Activated T-cell treated with anti-CD3 and anti-CD28 coated beads, Interleukin-2, amount 50 U/mL, for 72 hours (primary cell): ENCODE results near the gene CLHC1. TPM values are rescaled to one million over a fixed set of nuclear protein-coding genes. Genes with fewer than 3 reads are reported as not detected.

Source experiments
- ATAC-seq, 2 donors: fragments of 150-1000 bp; cut with Tn5 transposase; replicated peaks in 1 of 2; 2 replicates each; pipeline ENCODE4 v1.10.0; 2021; ENCODE audit warnings: moderate library complexity in 2 of 2, mild to moderate bottlenecking in 1 of 2
- DNase-seq, 2 donors: peaks; one replicate each; pipeline ENCODE4 v3.0.0; 2021 to 2022; ENCODE audit warnings: mixed read lengths in 1 of 2
- H3K27ac Mint-ChIP-seq: one replicate; pipeline ENCODE4 v1.8.0; 2022; ENCODE audit warnings: mild to moderate bottlenecking, moderate library complexity, mixed read lengths
- H3K27me3 Mint-ChIP-seq: one replicate; pipeline ENCODE4 v1.8.0; 2022; ENCODE audit warnings: low read depth, mixed read lengths
- H3K36me3 Mint-ChIP-seq, 2 donors: one replicate each; pipeline ENCODE4 v1.8.0; 2022; ENCODE audit warnings: mixed read lengths in 2 of 2, mild to moderate bottlenecking in 1 of 2; ENCODE audit not compliant: insufficient read depth in 2 of 2
- H3K4me1 Mint-ChIP-seq: one replicate; pipeline ENCODE4 v1.8.0; 2022; ENCODE audit warnings: low read depth, mixed read lengths
- H3K4me3 Mint-ChIP-seq, 2 donors: one replicate each; pipeline ENCODE4 v1.8.0; 2022; ENCODE audit warnings: mild to moderate bottlenecking in 2 of 2, mixed read lengths in 2 of 2, moderate library complexity in 2 of 2
- H3K9me3 Mint-ChIP-seq, 2 donors: one replicate each; pipeline ENCODE4 v1.8.0; 2022; ENCODE audit warnings: mixed read lengths in 2 of 2
- total RNA-seq, 2 donors: library from RNA; stranded (reverse); gene quantifications; one replicate each; pipeline ENCODE4 v1.2.3, GENCODE V29; 2022

CLHC1 gene
- total RNA-seq, 2 donors from 2014 or later: 12.3 to 15.5 TPM

DNA sequence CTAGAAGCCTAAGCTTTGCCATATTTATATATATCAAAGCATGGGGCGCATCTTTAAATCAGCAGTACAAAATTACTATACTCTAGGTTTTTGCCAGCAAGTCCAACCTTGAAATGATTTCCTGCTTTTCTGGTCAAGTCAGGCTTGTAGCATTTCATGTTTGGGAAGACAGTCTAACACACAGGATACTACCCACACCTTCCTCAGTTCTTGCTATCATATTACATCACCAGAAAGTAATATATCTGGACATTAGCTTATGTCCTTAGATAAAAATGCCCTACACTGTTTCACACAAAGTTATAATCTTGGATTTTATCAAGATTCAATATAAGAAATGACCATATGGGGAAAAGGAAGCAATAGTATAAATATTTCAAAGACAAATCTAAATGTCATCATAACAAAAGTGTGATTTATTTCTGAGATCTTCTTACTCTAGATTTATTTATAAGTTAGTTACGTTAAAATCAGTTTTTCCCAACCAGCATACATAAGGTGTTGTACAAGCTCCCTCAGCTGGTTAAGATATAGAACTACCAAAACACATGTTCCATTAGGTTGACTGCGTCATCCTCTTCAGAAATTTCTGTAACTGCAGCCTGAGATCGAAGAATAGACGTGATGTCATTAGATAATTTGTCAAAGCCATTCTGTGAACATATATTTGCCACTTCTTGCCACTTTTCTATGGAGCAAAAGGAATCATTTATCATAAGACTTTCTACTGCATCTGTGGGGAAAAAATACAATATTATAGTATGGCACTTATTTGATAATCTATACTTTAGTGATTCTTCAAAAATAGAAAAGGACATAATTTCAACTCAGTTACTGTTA, 56.6 kb downstream of the CLHC1 start:
- Mint-ChIP-seq H3K9me3 (no peaks in the 10 kb centered on the region), H3K27ac (peak overlapping the region; percentile 60), H3K36me3 (no peaks in the 10 kb centered on the region), H3K4me3 (no peak overlapping the region), H3K27me3 (no peaks in the 10 kb centered on the region), H3K4me1 (peaks cover 6% of the 10 kb centered on the region)
- DNase-seq (no peak), ATAC-seq (peak; percentile 64 to 69)

DNA sequence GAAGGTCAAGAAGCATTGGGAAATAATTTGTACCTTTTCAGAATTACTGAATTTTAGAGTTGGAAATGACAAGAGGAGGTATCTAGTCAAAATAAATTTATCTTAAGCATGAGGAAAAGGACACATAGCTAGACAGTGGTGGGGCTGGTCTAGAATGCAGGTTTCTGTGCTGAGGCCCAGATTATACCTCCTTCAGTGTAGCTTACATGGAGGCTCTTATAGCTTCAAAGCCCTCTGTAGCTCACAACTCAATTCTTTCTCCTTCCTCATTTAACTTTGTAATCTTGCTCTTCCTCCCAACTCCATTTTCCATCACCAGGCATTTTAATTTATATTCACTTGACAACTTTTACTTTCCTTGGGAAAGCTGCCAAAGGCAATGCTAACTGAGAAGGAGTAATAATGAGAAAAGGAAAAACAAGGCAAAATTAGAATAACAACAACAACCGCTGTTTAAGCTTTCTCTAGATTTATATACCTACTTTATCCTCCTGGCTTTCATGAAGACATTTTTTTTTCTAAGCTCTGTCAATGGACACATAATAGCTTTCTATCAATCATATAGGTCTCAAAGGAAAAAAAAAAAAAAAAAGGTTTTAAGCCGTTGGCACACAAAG, 58.5 kb downstream of the CLHC1 start:
- DNase-seq (no peak), ATAC-seq (no peak)
- no peaks in the 10 kb centered on the region for H3K9me3 Mint-ChIP-seq
- H3K4me1 Mint-ChIP-seq: peaks cover 6% of the 10 kb centered on the region
- H3K4me3 Mint-ChIP-seq: no peak overlapping the region
- no peaks in the 10 kb centered on the region for H3K27me3 Mint-ChIP-seq
- no peak overlapping the region for H3K27ac Mint-ChIP-seq
- no peaks in the 10 kb centered on the region for H3K36me3 Mint-ChIP-seq

DNA sequence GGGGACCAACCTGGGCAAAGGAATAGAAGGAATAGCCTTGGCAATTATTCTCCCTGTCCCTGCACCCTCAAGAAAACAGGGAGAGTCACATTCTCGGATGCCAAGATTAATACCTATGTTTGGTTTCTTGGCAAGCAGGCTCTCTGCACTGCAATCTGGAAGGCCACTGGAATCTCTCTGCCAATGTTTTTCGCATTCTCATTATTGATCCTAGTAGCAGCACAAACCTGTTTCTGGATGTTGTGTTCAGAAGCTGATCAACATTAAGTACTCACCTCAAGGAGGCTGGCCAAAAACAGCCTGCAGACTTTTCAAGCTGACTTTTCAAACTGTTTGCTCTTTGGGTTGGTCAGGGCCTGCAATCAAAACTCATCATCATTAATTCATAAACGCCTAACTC, 62.2 kb downstream of the CLHC1 start:
- no peak overlapping the region for H3K27ac Mint-ChIP-seq
- ATAC-seq: no peak
- no peaks in the 10 kb centered on the region for H3K27me3 Mint-ChIP-seq
- DNase-seq: no peak
- no peaks in the 10 kb centered on the region for H3K9me3 Mint-ChIP-seq
- H3K4me1 Mint-ChIP-seq: no peaks in the 10 kb centered on the region
- no peak overlapping the region for H3K4me3 Mint-ChIP-seq
- no peaks in the 10 kb centered on the region for H3K36me3 Mint-ChIP-seq

DNA sequence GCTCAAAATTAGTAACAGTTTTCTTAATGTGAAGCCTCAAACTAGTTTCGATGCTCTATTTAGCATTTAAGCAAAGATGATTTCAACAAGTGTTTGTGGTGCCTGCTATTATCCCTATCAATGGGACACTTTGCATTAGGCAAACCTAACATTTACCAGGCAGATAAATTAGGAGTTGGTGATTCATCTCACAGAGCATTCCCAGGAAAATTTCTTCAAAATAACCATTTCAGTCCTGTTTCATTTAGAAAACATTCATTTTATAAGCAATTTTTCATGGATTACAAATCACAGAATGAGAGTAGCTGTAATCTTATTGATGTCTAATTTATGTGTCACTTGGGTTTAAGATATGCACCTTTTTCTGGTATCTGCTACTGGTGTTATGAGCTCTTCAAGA, 62.7 kb downstream of the CLHC1 start:
- Mint-ChIP-seq H3K9me3 (no peaks in the 10 kb centered on the region), H3K4me3 (no peak overlapping the region), H3K36me3 (no peaks in the 10 kb centered on the region), H3K27me3 (no peaks in the 10 kb centered on the region), H3K4me1 (no peaks in the 10 kb centered on the region), H3K27ac (no peak overlapping the region)
- no peak for ATAC-seq
- no peak for DNase-seq

DNA sequence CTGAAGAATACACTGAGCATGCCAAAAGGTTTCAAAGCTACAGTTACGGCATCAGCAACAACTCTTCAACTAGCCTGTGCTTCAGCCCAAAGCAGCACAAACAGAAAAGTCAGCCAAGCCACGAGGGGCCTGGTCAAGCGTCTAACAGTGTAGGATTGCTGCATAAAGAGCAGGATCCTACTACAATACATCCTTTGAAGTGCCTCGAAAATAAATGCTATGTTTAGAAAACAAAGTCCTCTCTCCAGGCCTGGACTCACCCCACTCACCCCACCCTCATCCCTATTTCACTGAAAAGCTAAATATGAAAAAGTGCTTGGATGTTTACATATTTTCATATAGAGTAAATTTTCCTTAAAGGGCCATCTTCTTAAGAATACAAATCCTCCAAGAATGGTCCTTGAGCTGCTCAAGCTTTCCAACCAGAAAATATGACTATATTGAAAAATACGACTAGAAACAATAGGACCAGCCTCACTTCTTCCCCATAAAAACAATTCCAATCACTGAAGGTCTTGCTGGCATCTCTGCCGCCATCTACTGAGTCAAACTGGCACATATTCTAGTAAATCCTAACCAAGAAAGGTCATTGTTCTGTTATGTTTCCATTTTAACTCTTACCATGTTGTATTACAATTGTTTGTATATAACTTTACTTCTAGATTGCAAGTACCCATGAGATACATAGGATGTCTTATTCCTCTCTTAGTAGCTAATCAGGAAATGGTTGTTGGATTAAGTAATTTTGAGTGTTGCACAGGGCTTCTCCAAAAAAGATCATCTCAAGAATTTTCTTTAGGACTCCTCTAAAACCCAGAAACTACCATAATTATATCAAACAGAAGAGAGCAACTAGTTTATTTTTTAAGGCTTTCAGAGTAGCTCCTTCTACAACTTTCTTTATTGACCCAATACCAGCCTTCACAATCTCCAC, 63.6 kb downstream of the CLHC1 start:
- Mint-ChIP-seq H3K27ac (no peak overlapping the region), H3K4me1 (no peaks in the 10 kb centered on the region), H3K4me3 (no peak overlapping the region), H3K36me3 (no peaks in the 10 kb centered on the region), H3K27me3 (no peaks in the 10 kb centered on the region), H3K9me3 (no peaks in the 10 kb centered on the region)
- ATAC-seq (peak in 1 of 2 donors; percentile 55), DNase-seq (peak; percentile 11 to 27)

DNA sequence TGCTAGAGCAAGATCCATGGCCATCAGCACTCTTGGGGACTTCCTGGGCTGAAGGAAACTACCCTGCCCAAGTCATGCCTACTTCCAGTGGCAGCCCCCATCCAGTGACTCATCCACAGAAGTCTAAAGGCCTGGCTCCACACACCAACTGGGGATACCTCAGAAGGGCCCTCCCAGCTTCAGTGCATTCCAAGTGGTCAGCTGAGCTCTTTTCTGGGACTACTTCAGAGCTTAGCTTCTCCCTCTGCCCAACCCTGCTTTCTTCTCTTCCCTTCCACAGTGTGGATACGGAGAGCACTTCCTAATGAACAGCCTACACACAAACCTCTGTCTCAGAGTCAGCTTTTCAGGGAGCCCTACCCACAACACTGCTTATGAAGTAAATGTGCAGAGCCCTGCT, 66.5 kb downstream of the CLHC1 start:
- no peak for ATAC-seq
- Mint-ChIP-seq H3K4me3 (no peak overlapping the region), H3K4me1 (no peaks in the 10 kb centered on the region), H3K27me3 (no peaks in the 10 kb centered on the region), H3K36me3 (no peaks in the 10 kb centered on the region), H3K27ac (no peak overlapping the region), H3K9me3 (no peaks in the 10 kb centered on the region)
- DNase-seq: no peak

DNA sequence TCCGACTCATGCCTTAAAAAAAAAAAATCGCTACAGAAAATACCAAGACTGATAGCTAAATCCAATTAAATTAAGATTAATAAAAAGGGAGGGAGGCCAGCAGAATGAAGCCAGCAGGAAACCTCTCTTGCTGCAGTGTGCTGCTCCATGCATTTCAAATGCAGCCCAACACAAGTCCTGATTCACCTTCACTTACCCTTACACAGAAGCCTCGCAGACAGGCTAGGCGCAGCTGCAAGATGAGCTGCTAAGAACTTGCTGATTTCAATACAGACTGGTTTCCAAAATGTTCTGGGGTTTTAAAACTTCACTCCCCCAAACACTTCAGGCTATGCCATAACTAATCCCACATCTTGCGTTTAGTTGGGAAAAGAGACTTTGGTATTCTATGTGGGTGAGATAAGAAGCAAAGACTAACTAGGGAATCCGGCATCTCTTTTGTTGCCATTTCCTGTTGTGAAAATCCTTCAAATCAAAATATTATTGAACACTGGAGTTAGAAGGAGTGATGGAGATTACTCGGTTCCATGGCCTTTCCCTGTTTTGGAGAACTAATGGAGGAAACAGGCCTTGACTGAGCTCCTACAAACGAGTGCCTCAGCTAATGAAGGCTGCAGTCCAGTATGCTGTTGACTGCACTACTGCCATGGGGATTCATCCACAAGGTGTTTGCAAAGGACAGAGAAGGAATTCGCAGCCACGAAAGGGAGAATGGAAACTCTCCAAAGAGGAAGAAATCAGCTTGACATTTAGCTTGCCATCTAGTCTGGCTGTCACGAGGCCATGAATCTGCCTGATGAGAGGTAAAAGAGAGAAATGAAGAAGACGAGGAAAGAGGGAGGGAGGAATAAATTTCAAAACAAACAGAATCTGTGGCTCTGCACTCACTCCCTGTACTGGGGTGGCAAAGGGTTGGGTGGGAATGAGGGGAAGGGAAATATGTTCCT, 67.3 kb downstream of the CLHC1 start:
- Mint-ChIP-seq H3K9me3 (no peaks in the 10 kb centered on the region), H3K4me3 (no peak overlapping the region), H3K27ac (peak overlapping the region; percentile 18), H3K27me3 (no peaks in the 10 kb centered on the region), H3K36me3 (no peaks in the 10 kb centered on the region), H3K4me1 (no peaks in the 10 kb centered on the region)
- ATAC-seq (no peak), DNase-seq (no peak)

DNA sequence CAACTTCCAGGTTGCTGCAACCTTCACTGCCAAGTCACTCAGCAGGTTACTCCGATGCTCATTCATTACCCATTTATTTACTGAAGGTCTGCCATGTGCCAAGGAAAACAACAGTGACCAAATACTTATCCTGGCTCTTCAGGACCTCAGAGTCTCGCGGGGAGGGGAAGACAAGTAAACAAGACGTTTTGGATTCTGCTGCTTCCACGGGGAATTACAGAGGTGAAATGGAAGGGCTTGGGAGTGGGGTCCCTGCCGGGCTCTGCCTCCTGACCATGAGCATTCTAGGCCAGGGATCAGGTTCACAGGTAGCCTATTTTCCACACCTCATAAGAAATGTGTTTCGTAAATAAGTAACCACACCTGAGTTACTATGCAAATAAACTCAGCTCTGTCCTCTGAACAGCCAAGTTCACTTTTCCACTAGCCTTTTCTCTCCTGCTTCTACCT, 68.1 kb downstream of the CLHC1 start:
- Mint-ChIP-seq H3K27ac (peak overlapping the region; percentile 18), H3K4me1 (no peaks in the 10 kb centered on the region), H3K4me3 (no peak overlapping the region), H3K27me3 (no peaks in the 10 kb centered on the region), H3K9me3 (no peaks in the 10 kb centered on the region), H3K36me3 (no peaks in the 10 kb centered on the region)
- DNase-seq (no peak), ATAC-seq (no peak)

DNA sequence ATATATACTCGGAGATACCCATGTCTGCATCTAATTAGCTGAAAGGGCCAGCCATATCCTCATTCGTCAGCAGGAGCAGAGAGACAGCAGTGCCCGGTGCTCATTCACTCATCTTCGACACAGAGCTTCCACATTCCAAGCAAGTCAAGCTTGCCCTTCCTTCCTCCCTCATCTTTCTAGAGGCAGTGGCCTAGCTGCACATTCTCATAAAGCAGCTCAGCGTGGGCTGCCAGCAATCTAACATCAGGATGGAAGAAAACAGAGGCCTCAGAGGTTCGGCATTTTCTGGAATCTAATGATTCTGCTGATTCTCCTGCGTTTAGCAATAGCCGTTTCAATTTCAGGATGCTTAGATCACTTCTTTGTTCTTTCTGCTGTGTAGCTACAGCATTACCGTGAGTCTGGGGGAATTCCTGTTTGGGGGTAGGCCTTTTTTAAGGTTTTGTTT, 68.8 kb downstream of the CLHC1 start:
- Mint-ChIP-seq H3K4me1 (no peaks in the 10 kb centered on the region), H3K27ac (no peak overlapping the region), H3K36me3 (no peaks in the 10 kb centered on the region), H3K4me3 (no peak overlapping the region), H3K9me3 (no peaks in the 10 kb centered on the region), H3K27me3 (no peaks in the 10 kb centered on the region)
- ATAC-seq: no peak
- no peak for DNase-seq

DNA sequence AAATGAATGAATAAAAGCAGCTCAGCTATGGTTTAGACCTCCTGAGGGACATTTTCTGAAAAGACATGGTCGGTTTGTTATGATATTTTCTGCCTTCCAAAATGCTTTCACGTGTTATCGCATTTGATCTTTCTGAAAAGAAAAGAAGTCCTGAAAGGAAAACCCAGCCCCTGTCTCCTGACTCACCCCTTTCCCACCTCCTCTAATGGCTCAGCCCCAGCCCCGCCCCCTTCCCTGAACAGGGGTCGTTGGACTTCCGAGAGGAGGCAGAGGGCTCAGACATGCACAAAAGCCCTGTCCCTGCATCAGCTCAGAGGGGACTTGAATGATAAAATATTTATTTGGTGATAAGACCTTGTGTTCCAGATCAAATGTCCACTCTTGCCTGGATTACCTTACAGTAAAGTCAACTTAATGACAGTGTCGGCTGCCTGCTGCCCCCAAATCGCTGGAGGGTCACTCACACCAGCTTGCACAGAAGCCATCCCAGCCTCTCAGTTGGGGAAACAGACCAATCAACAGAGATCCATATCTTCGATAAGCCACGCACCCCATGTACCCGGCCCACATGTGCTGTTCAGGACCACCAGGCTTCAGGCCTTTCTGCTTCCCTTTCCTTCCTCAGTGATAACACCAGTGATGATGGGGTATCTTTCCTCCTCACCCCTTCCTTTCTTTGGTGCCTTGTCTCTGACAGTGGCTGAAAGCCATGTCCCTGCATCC, 69.6 kb downstream of the CLHC1 start:
- no peaks in the 10 kb centered on the region for H3K9me3 Mint-ChIP-seq
- no peaks in the 10 kb centered on the region for H3K36me3 Mint-ChIP-seq
- ATAC-seq (no peak), DNase-seq (no peak)
- H3K4me3 Mint-ChIP-seq: no peak overlapping the region
- H3K27ac Mint-ChIP-seq: no peak overlapping the region
- no peaks in the 10 kb centered on the region for H3K27me3 Mint-ChIP-seq
- peaks cover 5% of the 10 kb centered on the region for H3K4me1 Mint-ChIP-seq

DNA sequence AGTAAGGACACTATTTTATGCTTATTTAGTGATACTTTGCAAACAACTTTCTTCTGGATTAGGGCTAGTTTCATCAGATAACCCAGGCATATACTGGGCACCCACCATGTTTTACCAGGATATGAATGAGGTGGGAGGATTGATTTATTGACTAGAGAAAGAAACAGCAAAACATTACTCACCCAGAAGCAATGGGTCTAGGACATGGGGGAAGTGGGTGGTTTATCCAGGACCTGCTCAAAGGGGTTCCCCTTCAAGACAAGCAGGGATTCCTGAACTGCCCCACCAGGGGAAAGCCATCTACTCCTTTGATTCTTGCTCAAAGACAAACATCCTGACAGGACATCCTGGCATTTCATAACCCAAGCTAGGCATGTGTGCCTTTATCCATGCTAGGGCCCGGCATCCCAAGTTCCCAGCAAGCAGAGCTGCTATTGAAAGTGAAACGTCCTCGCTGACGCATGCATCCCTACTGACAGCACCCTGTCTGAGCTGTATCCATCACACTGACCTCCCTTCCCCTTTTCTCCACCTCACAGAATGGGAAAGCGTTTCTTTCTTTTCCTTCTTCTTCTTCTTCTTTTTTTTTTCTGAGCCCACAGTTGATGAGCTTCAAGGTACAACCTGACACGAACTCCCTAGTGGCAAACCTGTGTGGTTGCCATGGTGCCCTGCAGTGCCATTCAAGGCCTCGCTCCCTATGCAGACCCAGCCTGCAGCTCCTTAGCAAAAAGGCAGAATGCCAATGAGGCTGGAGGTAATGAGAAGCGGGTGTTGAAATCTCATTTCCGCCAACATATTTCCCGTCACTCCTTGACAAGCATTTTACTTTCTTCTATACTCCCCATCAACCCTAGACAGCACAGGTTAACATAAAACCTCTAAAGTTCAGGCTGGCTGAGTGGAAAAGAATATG, 70.5 kb downstream of the CLHC1 start:
- H3K9me3 Mint-ChIP-seq: no peaks in the 10 kb centered on the region
- ATAC-seq: no peak

More for the DNA sequence above, 70.5 kb downstream of the CLHC1 start:
- Mint-ChIP-seq H3K27me3 (no peaks in the 10 kb centered on the region), H3K4me3 (no peak overlapping the region), H3K36me3 (no peaks in the 10 kb centered on the region), H3K4me1 (peaks cover 10% of the 10 kb centered on the region), H3K27ac (no peak overlapping the region)
- no peak for DNase-seq
